K562 (cell line): ENCODE results near the gene VDR. TPM values are rescaled to one million over a fixed set of nuclear protein-coding genes. Genes with fewer than 3 reads are reported as not detected.

Experiments
- ATAC-seq: fragments of 200-7000 bp; cut with Tn5 transposase; 3 replicates; pipeline ENCODE4 v1.9.1; 2020; ENCODE audit warnings: moderate library complexity
- BruUV-seq: library from RNA; stranded (reverse); fragments of 400-500 nt; replicated peaks from 2 replicates; lab custom pipeline; 2021; lab: Mats Ljungman, UMichigan
- CTCF ChIA-PET: fragments of 300-600 bp; formaldehyde crosslinking; extraction: SDS; loops from one replicate; lab custom pipeline; 2021; ENCODE audit warnings: low intra/inter-chr PET ratio; lab: Yijun Ruan, JAX
- POLR2A ChIA-PET: fragments of 300-600, 350-650 bp; sonication (Branson Sonifier 250); formaldehyde crosslinking; extraction: SDS; loops from one replicate; lab custom pipeline; 2021; ENCODE audit warnings: antibody characterized with exemption, inconsistent platforms; lab: Yijun Ruan, JAX
- DNase-seq, 4 experiments: peaks; one replicate each; pipeline versions ENCODE4 v3.0.0 to v3.0.0-alpha.2; 2011 to 2018; ENCODE audit warnings: low spot score in 3 of 4, mixed read lengths in 3 of 4; ENCODE audit errors: extremely low read depth in 1 of 4
- FAIRE-seq: peaks from 2 replicates; lab custom pipeline; 2011; peaks lifted over from hg19 to GRCh38; lab: Jason Lieb, UNC
- H2AFZ ChIP-seq: 2 replicates; pipeline ENCODE4 v1.6.0; 2011; ENCODE audit warnings: low read depth, low read length, control low read depth, inconsistent platforms
- H3K27ac ChIP-seq: fragments of 200-600 bp; 3 replicates; pipeline ENCODE4 v1.8.0; 2011; ENCODE audit warnings: low read depth, mild to moderate bottlenecking, control low read depth, inconsistent platforms, low read length, moderate library complexity, mixed read lengths; ENCODE audit errors: extremely low read depth
- H3K27me3 ChIP-seq, 2 experiments: fragments of 300-600 bp in 1 of 2; 2 replicates in 1 of 2; 3 replicates in 1 of 2; pipeline versions ENCODE4 v1.6.0 to v1.8.0; 2011; ENCODE audit warnings: inconsistent platforms in 2 of 2, low read length in 2 of 2, mild to moderate bottlenecking in 1 of 2, mixed read lengths in 1 of 2, moderate library complexity in 1 of 2; ENCODE audit not compliant: control insufficient read depth in 2 of 2, insufficient read depth in 2 of 2
- H3K36me3 ChIP-seq: fragments of 300-600 bp; 3 replicates; pipeline ENCODE4 v1.8.0; 2011; ENCODE audit warnings: mild to moderate bottlenecking, low read length, inconsistent platforms; ENCODE audit not compliant: control insufficient read depth, insufficient read depth
- H3K4me1 ChIP-seq, 2 experiments: fragments of 200-600 bp in 1 of 2; replicated peaks in 1 of 2; 2 replicates in 1 of 2; 3 replicates in 1 of 2; pipeline versions ENCODE4 v1.5.1 to v1.8.0; 2011; ENCODE audit warnings: inconsistent platforms in 2 of 2, low read length in 2 of 2, mild to moderate bottlenecking in 1 of 2, mixed read lengths in 1 of 2, moderate library complexity in 1 of 2; ENCODE audit not compliant: control insufficient read depth in 2 of 2, insufficient read depth in 2 of 2
- H3K4me2 ChIP-seq: 2 replicates; pipeline ENCODE4 v1.6.1; 2011; ENCODE audit warnings: low read length, control low read depth, inconsistent platforms, mixed read lengths; ENCODE audit not compliant: insufficient read depth
- H3K4me3 ChIP-seq: fragments of 200-600 bp; sonication (generic), shearing (Covaris generic); 2 replicates; pipeline ENCODE4 v1.5.1; 2016; ENCODE audit warnings: control low read depth, inconsistent platforms
- H3K79me2 ChIP-seq: fragments of 200-600 bp; 3 replicates; pipeline ENCODE4 v1.8.0; 2011; ENCODE audit warnings: low read length, inconsistent platforms; ENCODE audit not compliant: control insufficient read depth, insufficient read depth
- H3K9ac ChIP-seq, 2 experiments: 2 replicates each; pipeline versions ENCODE4 v1.6.0 to v1.6.1; 2011; ENCODE audit warnings: low read depth in 2 of 2, low read length in 2 of 2, control low read depth in 1 of 2, inconsistent platforms in 1 of 2, mild to moderate bottlenecking in 1 of 2, mixed read lengths in 1 of 2; ENCODE audit not compliant: insufficient read depth in 1 of 2
- H3K9me1 ChIP-seq: one replicate; pipeline ENCODE4 v1.6.0; 2011; ENCODE audit warnings: inconsistent platforms, mild to moderate bottlenecking, low read length, moderate library complexity; ENCODE audit not compliant: control insufficient read depth, insufficient read depth
- H3K9me3 ChIP-seq: replicated peaks from 2 replicates; pipeline ENCODE4 v1.5.1; 2011; ENCODE audit warnings: low read depth, low read length, inconsistent platforms; ENCODE audit not compliant: control insufficient read depth, insufficient read depth
- H4K20me1 ChIP-seq: replicated peaks from 2 replicates; pipeline ENCODE4 v1.6.1; 2011; ENCODE audit warnings: low read length, inconsistent platforms, mixed read lengths; ENCODE audit not compliant: control insufficient read depth, insufficient read depth
- CBX3 ChIP-seq, 2 experiments: IDR thresholded peaks; 1 replicate in 1 of 2; 2 replicates in 1 of 2; pipeline ENCODE4 v1.6.1; 2012; ENCODE audit warnings: inconsistent platforms in 2 of 2, low read length in 2 of 2, borderline replicate concordance in 1 of 2, control low read depth in 1 of 2
- CCAR2 ChIP-seq: fragments of 200-400 bp; formaldehyde crosslinking; IDR thresholded peaks from 2 replicates; pipeline ENCODE4 v1.6.1; 2017; ENCODE audit warnings: mild to moderate bottlenecking, low read depth, low read length
- IRF2 ChIP-seq: sonication (generic); formaldehyde crosslinking; IDR thresholded peaks from 2 replicates; pipeline ENCODE4 v1.8.1; 2022; ENCODE audit warnings: mild to moderate bottlenecking, missing genetic modification reagents
- MEF2D ChIP-seq: conservative IDR thresholded peaks from 2 replicates; pipeline ENCODE4 v1.6.1; 2016; ENCODE audit warnings: low read depth, missing genetic modification characterization, missing compliant biosample characterization
- MYBL2 ChIP-seq, 2 experiments: fragments of 450-650 bp in 1 of 2; sonication (generic) in 1 of 2; formaldehyde crosslinking in 1 of 2; IDR thresholded peaks; 2 replicates each; pipeline versions ENCODE4 v1.6.1 to v1.8.1; 2017 to 2022; ENCODE audit warnings: borderline replicate concordance in 1 of 2, inconsistent platforms in 1 of 2, low read depth in 1 of 2, mild to moderate bottlenecking in 1 of 2, missing genetic modification reagents in 1 of 2, moderate library complexity in 1 of 2
- PHF20 ChIP-seq: fragments of 450-650 bp; IDR thresholded peaks from 2 replicates; pipeline ENCODE4 v1.6.1; 2018; ENCODE audit not compliant: partially characterized antibody
- POLR2G ChIP-seq: fragments of 200-400 bp; formaldehyde crosslinking; IDR thresholded peaks from 2 replicates; pipeline ENCODE4 v1.6.1; 2017; ENCODE audit warnings: low read depth, mild to moderate bottlenecking, antibody characterized with exemption, low read length, moderate library complexity
- SPI1 ChIP-seq: IDR thresholded peaks from 2 replicates; pipeline ENCODE4 v1.6.1; 2011; ENCODE audit warnings: low read depth, low read length, control low read depth, borderline replicate concordance
- WGBS: fragments of 100-300 bp; shearing (Covaris generic); methylation state at CpG from one replicate; pipeline ENCODE4 v1.1.6; 2016; ENCODE audit warnings: low coverage, mixed read lengths; ENCODE audit not compliant: insufficient coverage; ENCODE audit errors: missing lambda C conversion rate; 5-methylcytosine and 5-hydroxymethylcytosine counted together
- in situ Hi-C: fragments of 300-500 bp; cut with MboI; formaldehyde crosslinking; loops from 4 replicates; pipeline ENCODE4 v1.15.0; 2018; ENCODE audit warnings: inconsistent platforms, mixed read lengths
- intact Hi-C: fragments of 100-400 bp; cut with micrococcal nuclease; formaldehyde crosslinking; loops from 2 replicates; pipeline ENCODE4 v1.14.2; 2022
- polyA plus RNA-seq, 8 experiments: library from polyadenylated mRNA; depleted of rRNA in 4 of 8; stranded (reverse) in 5 of 8; unstranded in 3 of 8; fragments of >200 nt; fragmentation: Nextera tagmentation in 2 of 8; fragmentation: Illumina TruSeq in 1 of 8; extraction: Ambion mirVana in 2 of 8; extraction: Trizol in 1 of 8; gene quantifications; 2 replicates each; pipeline versions ENCODE4 v1.2.1 to v1.2.3, GENCODE V29; 2011 to 2014; ENCODE audit warnings: inconsistent platforms in 1 of 8, missing spikeins in 1 of 8
- total RNA-seq, 7 experiments: library from RNA; depleted of rRNA in 6 of 7; stranded (reverse); fragments of >200 nt in 6 of 7; fragmentation: Illumina TruSeq in 2 of 7; extraction: Trizol in 2 of 7; gene quantifications; 2 replicates each; pipeline versions ENCODE4 v1.2.1 to v1.2.3, GENCODE V29; 2011 to 2021; ENCODE audit warnings: low replicate concordance in 1 of 7
- TF ChIP-seq, protein P1 (sequence below): sonication (generic); formaldehyde crosslinking; IDR thresholded peaks from 2 replicates; pipeline ENCODE4 v1.8.0; 2022; ENCODE audit warnings: mild to moderate bottlenecking, missing genetic modification reagents

VDR gene
- total and polyA plus RNA-seq, 9 of the 15 experiments (the other 6 are each of a cell fraction or from before 2014, with no cell fraction given), result 0.61 to 4.8 (median 2.0) TPM

DNA sequence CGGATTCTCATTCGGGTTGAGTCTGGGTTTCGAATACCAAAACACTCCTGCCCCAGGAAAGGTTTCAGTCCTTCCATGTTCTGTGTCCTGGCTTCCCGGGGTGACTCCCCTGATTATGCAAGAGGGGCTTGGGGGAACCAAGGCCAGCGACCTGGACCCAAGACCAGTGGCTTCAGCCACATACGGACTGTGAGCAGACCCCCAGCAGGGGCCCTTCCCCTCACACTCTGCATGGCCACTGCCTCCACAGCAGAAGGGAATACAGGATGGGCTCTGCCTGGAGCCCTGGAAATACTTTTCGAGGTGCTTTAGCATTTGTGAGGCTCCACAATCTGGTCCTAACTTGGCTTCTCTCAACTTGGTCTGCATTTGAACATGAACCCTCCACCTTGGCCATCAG is 104.2 kb downstream of the VDR start:
- no peak for TF ChIP-seq MEF2D (tag)
- TF ChIP-seq, all 486 proteins: peak for 0
- H3K9ac ChIP-seq, result 0 out of 4 replicates have a peak overlapping the region, but pooled peaks of 1 of the 2 experiments have one; percentile 19
- no peak for FAIRE-seq
- H3K4me2 ChIP-seq, result no peak overlapping the region
- peaks cover 2 to 42% of the 10 kb centered on the region in 2 experiments; a peak in 4 of 5 replicates for H3K4me1 ChIP-seq
- no peaks in the 10 kb centered on the region for H3K9me3 ChIP-seq
- intact Hi-C loops, result no loop called here
- H3K27me3 ChIP-seq, result no peaks in the 10 kb centered on the region
- no peak overlapping the region for H3K4me3 ChIP-seq
- H3K79me2 ChIP-seq, result peaks cover 67% of the 10 kb centered on the region
- BruUV-seq, result no TSS peak
- ChIA-PET POLR2A (interaction anchor here (1.4 to 1.5 kb wide), 2 partner anchors 11 to 17 kb away, joined by 3 to 6 read pairs; no protein-coding TSS in a partner anchor), CTCF (interaction anchor here (0.9 kb wide), 1 partner anchor 38 kb away, joined by 3 read pairs; no protein-coding TSS in a partner anchor)
- no peak for DNase-seq
- H3K27ac ChIP-seq, result no peak overlapping the region
- H4K20me1 ChIP-seq, result peaks cover 7% of the 10 kb centered on the region; the same call in 1 of the 2 replicates
- no peak overlapping the region for H2AFZ ChIP-seq
- in situ Hi-C loops, result no loop called here
- ATAC-seq, result no peak
- peaks cover 97% of the 10 kb centered on the region; the same call in 2 of the 3 replicates for H3K36me3 ChIP-seq
- peaks cover 5% of the 10 kb centered on the region for H3K9me1 ChIP-seq
- 79% methylated on average over 7 of the region's 7 CpGs for WGBS

DNA sequence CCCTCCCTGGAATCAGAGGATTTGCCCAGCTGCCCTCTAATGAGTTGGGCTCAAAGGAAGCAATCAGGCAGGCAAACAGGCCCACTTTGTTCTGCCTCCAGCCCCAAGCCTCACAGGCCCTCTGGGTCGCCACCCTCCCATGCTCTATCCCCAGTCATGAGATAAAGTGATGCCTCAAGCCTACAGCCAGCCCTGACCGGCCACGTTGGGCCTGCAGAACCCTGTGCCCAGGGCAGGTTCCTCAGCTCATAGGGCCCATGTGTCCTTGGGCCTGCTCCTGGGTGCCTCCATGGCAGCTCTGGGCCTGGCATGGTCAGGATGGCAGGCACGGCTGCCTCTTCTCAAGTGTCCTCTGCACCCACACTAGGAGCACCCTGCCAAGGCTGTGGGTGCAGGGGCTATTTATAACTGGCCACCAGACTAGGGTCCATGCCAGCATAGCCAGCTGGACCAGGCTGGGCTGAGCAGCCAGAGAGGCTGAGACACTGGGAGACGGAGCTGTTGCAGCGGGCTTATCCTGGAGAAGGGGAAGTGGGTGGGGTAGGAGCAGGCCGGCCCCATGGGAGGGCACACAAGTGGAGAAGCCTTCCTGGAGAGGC is 105.3 kb downstream of the VDR start:
- H3K4me1 ChIP-seq, result peaks cover 2 to 42% of the 10 kb centered on the region in 2 experiments; a peak in 4 of 5 replicates
- TF ChIP-seq, protein P1, sequence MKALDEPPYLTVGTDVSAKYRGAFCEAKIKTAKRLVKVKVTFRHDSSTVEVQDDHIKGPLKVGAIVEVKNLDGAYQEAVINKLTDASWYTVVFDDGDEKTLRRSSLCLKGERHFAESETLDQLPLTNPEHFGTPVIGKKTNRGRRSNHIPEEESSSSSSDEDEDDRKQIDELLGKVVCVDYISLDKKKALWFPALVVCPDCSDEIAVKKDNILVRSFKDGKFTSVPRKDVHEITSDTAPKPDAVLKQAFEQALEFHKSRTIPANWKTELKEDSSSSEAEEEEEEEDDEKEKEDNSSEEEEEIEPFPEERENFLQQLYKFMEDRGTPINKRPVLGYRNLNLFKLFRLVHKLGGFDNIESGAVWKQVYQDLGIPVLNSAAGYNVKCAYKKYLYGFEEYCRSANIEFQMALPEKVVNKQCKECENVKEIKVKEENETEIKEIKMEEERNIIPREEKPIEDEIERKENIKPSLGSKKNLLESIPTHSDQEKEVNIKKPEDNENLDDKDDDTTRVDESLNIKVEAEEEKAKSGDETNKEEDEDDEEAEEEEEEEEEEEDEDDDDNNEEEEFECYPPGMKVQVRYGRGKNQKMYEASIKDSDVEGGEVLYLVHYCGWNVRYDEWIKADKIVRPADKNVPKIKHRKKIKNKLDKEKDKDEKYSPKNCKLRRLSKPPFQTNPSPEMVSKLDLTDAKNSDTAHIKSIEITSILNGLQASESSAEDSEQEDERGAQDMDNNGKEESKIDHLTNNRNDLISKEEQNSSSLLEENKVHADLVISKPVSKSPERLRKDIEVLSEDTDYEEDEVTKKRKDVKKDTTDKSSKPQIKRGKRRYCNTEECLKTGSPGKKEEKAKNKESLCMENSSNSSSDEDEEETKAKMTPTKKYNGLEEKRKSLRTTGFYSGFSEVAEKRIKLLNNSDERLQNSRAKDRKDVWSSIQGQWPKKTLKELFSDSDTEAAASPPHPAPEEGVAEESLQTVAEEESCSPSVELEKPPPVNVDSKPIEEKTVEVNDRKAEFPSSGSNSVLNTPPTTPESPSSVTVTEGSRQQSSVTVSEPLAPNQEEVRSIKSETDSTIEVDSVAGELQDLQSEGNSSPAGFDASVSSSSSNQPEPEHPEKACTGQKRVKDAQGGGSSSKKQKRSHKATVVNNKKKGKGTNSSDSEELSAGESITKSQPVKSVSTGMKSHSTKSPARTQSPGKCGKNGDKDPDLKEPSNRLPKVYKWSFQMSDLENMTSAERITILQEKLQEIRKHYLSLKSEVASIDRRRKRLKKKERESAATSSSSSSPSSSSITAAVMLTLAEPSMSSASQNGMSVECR (CRISPR knock-in tag), result no peak
- no peak for TF ChIP-seq CBX3 (IDR thresholded peaks at IDR 0.05; ENCODE audit: borderline replicate concordance in 1 of 2, low read length in 2 of 2)
- TF ChIP-seq CCAR2, result no peak
- TF ChIP-seq IRF2 (CRISPR knock-in tag), result no peak
- TF ChIP-seq PHF20, result no peak
- TF ChIP-seq SPI1, result peak; percentile 5; the same call in 1 of the 2 replicates
- TF ChIP-seq POLR2G, result peak; percentile 55; the same call in 1 of the 2 replicates
- no peak for TF ChIP-seq MYBL2 (IDR thresholded peaks at IDR 0.05; ENCODE audit: low read depth)
- no peak for TF ChIP-seq MYBL2 (CRISPR knock-in tag; IDR thresholded peaks at IDR 0.05; ENCODE audit: borderline replicate concordance)

More for the DNA sequence above, 105.3 kb downstream of the VDR start:
- CTCF ChIA-PET, result no interaction called here
- ATAC-seq (no peak), DNase-seq (no peak), FAIRE-seq (no peak)
- no peak overlapping the region for H3K4me3 ChIP-seq
- peaks cover 5% of the 10 kb centered on the region for H3K9me1 ChIP-seq
- no peak overlapping the region for H3K4me2 ChIP-seq
- 78% methylated on average over 7 of the region's 7 CpGs for WGBS
- no TSS peak for BruUV-seq
- no peak overlapping the region for H3K27ac ChIP-seq
- in situ Hi-C loops (no loop called here), intact Hi-C loops (loop anchor here (5.0 kb wide), 1 partner anchor 38 kb away; no protein-coding TSS in a partner anchor)
- peaks cover 7% of the 10 kb centered on the region; the same call in 1 of the 2 replicates for H4K20me1 ChIP-seq
- H3K79me2 ChIP-seq, result peaks cover 56% of the 10 kb centered on the region
- POLR2A ChIA-PET, result interaction anchor here (0.7 to 1.5 kb wide), 3 partner anchors 10 to 58 kb away, joined by 3 to 6 read pairs (median 5); no protein-coding TSS in a partner anchor
- no peaks in the 10 kb centered on the region for H3K27me3 ChIP-seq
- peak overlapping the region in 1 of 2 experiments; percentile 36; a peak in 2 of 4 replicates for H3K9ac ChIP-seq
- H2AFZ ChIP-seq, result no peak overlapping the region
- H3K9me3 ChIP-seq, result no peaks in the 10 kb centered on the region
- H3K36me3 ChIP-seq, result peaks cover 97% of the 10 kb centered on the region; the same call in 2 of the 3 replicates
